Gastroesophageal sphincter (tissue), 3 donors: ENCODE data around the gene TMEM201.

Experiments
- CTCF ChIP-seq, 4 experiments: fragments of 200-600 bp in 2 of 4; fragments of 450-650 bp in 2 of 4; sonication (generic) in 1 of 4; IDR thresholded peaks; one replicate each; pipeline ENCODE4 v1.5.1; 2017 to 2019; ENCODE audit warnings: antibody characterized with exemption in 4 of 4, mild to moderate bottlenecking in 2 of 4, moderate library complexity in 2 of 4
- EP300 ChIP-seq: sonication (generic); formaldehyde crosslinking; IDR thresholded peaks from one replicate; pipeline ENCODE4 v1.6.1; 2017; ENCODE audit warnings: antibody characterized with exemption, mild to moderate bottlenecking
- POLR2A ChIP-seq, 2 donors: fragments of 450-650 bp; IDR thresholded peaks; one replicate each; pipeline ENCODE4 v1.6.1; 2017; ENCODE audit warnings: antibody characterized with exemption in 2 of 2, mild to moderate bottlenecking in 2 of 2, moderate library complexity in 1 of 2
- POLR2AphosphoS5 ChIP-seq: sonication (generic); formaldehyde crosslinking; IDR thresholded peaks from one replicate; pipeline ENCODE4 v1.6.1; 2017; ENCODE audit warnings: antibody characterized with exemption

GRCh38 chr1:9651565-9652378 lies 63.1 kb downstream of the TMEM201 start, which contains the start of gene PIK3CD:
- TF ChIP-seq POLR2A (IDR thresholded peaks at IDR 0.05) (peak; percentile 21 to 39), EP300 (no peak), CTCF (IDR thresholded peaks at IDR 0.05) (no peak), POLR2AphosphoS5 (no peak)
